CD14-positive monocyte (primary cell): ENCODE results near the gene UCHL1. TPM values are rescaled to one million over a fixed set of nuclear protein-coding genes. Genes with fewer than 3 reads are reported as not detected.

Experiments used
- DNase-seq, 3 donors: peaks; one replicate each; pipeline ENCODE4 v3.0.0-alpha.2; 2011 to 2022
- H2AFZ ChIP-seq: 2 replicates; pipeline ENCODE4 v1.6.0; 2012; ENCODE audit warnings: mild to moderate bottlenecking, low read depth, low read length, inconsistent platforms; ENCODE audit not compliant: insufficient read depth, poor library complexity, severe bottlenecking
- H3K27ac ChIP-seq, 2 donors: 1 replicate in 1 of 2; 2 replicates in 1 of 2; pipeline ENCODE4 v1.5.1; 2012 to 2013; ENCODE audit warnings: low read length in 2 of 2, control low read depth in 1 of 2, inconsistent platforms in 1 of 2, low read depth in 1 of 2, mild to moderate bottlenecking in 1 of 2
- H3K27me3 ChIP-seq, 2 donors: one replicate each; pipeline versions ENCODE4 v1.6.0 to v1.6.1; 2011 to 2013; ENCODE audit warnings: low read length in 2 of 2; ENCODE audit not compliant: control insufficient read depth in 2 of 2, insufficient read depth in 2 of 2
- H3K36me3 ChIP-seq, 2 donors: replicated peaks in 1 of 2; 1 replicate in 1 of 2; 2 replicates in 1 of 2; pipeline versions ENCODE4 v1.5.1 to v1.6.1; 2012 to 2013; ENCODE audit warnings: low read length in 2 of 2, control low read depth in 1 of 2, inconsistent platforms in 1 of 2, mild to moderate bottlenecking in 1 of 2; ENCODE audit not compliant: insufficient read depth in 2 of 2, control insufficient read depth in 1 of 2
- H3K4me1 ChIP-seq, 2 donors: 1 replicate in 1 of 2; 2 replicates in 1 of 2; pipeline versions ENCODE4 v1.5.1 to v1.6.1; 2012 to 2013; ENCODE audit warnings: low read length in 2 of 2, control low read depth in 1 of 2, inconsistent platforms in 1 of 2, mild to moderate bottlenecking in 1 of 2, moderate library complexity in 1 of 2; ENCODE audit not compliant: insufficient read depth in 2 of 2, control insufficient read depth in 1 of 2
- H3K4me2 ChIP-seq: replicated peaks from 2 replicates; pipeline ENCODE3; 2012; ENCODE audit warnings: low read length, moderate library complexity, mild to moderate bottlenecking; ENCODE audit not compliant: poor library complexity, severe bottlenecking; ENCODE audit errors: extremely low read depth
- H3K4me3 ChIP-seq, 3 experiments: fragments of 200-600 bp in 1 of 3; sonication (generic) in 1 of 3; replicated peaks in 1 of 3; 1 replicate in 2 of 3; 2 replicates in 1 of 3; pipeline ENCODE4 v1.5.1; 2011 to 2013; ENCODE audit warnings: low read length in 3 of 3, mild to moderate bottlenecking in 3 of 3, control low read depth in 2 of 3, low read depth in 2 of 3, inconsistent platforms in 1 of 3, moderate library complexity in 1 of 3
- H3K79me2 ChIP-seq: 2 replicates; pipeline ENCODE4 v1.6.0; 2012; ENCODE audit warnings: mild to moderate bottlenecking, control low read depth, inconsistent platforms, low read length, moderate library complexity; ENCODE audit not compliant: insufficient read depth
- H3K9ac ChIP-seq: 2 replicates; pipeline ENCODE4 v1.6.0; 2017; ENCODE audit warnings: low read length, mild to moderate bottlenecking; ENCODE audit not compliant: insufficient read depth, poor library complexity, severe bottlenecking
- H3K9me3 ChIP-seq, 2 donors: replicated peaks in 1 of 2; 1 replicate in 1 of 2; 2 replicates in 1 of 2; pipeline versions ENCODE4 v1.5.1 to v1.6.1; 2012 to 2013; ENCODE audit warnings: low read length in 2 of 2, control low read depth in 1 of 2; ENCODE audit not compliant: control insufficient read depth in 1 of 2, insufficient read depth in 1 of 2
- H4K20me1 ChIP-seq: 2 replicates; pipeline ENCODE4 v1.6.0; 2012; ENCODE audit warnings: mild to moderate bottlenecking, low read length, control low read depth, moderate library complexity; ENCODE audit not compliant: insufficient read depth
- H3K27ac Mint-ChIP-seq, 7 donors: one replicate each; pipeline ENCODE4 v1.8.0; 2020; ENCODE audit warnings: mild to moderate bottlenecking in 7 of 7, mixed read lengths in 7 of 7, moderate library complexity in 6 of 7, inconsistent platforms in 2 of 7
- H3K27me3 Mint-ChIP-seq, 3 donors: one replicate each; pipeline ENCODE4 v1.8.0; 2021 to 2022; ENCODE audit warnings: low read depth in 3 of 3, mild to moderate bottlenecking in 3 of 3, mixed read lengths in 3 of 3, moderate library complexity in 3 of 3, inconsistent platforms in 1 of 3
- H3K36me3 Mint-ChIP-seq, 2 donors: one replicate each; pipeline ENCODE4 v1.8.0; 2020; ENCODE audit warnings: mixed read lengths in 2 of 2, inconsistent platforms in 1 of 2, mild to moderate bottlenecking in 1 of 2
- H3K4me1 Mint-ChIP-seq: one replicate; pipeline ENCODE4 v1.8.0; 2020; ENCODE audit warnings: mild to moderate bottlenecking, mixed read lengths
- H3K4me3 Mint-ChIP-seq, 2 donors: one replicate each; pipeline ENCODE4 v1.8.0; 2020; ENCODE audit warnings: mild to moderate bottlenecking in 2 of 2, mixed read lengths in 2 of 2, moderate library complexity in 1 of 2
- H3K9me3 Mint-ChIP-seq, 7 donors: one replicate each; pipeline ENCODE4 v1.8.0; 2020 to 2022; ENCODE audit warnings: mixed read lengths in 7 of 7, mild to moderate bottlenecking in 6 of 7, moderate library complexity in 6 of 7, inconsistent platforms in 2 of 7
- CTCF ChIP-seq: fragments of 200-600 bp; IDR thresholded peaks from one replicate; pipeline ENCODE4 v1.8.0; 2022; ENCODE audit warnings: antibody characterized with exemption, mild to moderate bottlenecking
- WGBS: methylation state at CpG from one replicate; pipeline ENCODE4 v1.1.5; 2013; ENCODE audit warnings: missing lambda C conversion rate; ENCODE audit not compliant: insufficient coverage; 5-methylcytosine and 5-hydroxymethylcytosine counted together
- intact Hi-C, 2 donors: fragments of 100-400 bp; cut with micrococcal nuclease; formaldehyde crosslinking; loops; one replicate each; pipeline versions ENCODE4 v1.15.0 to v1.15.1; 2023
- polyA plus RNA-seq, 3 donors: library from polyadenylated mRNA; depleted of rRNA in 1 of 3; unstranded in 2 of 3; stranded (reverse) in 1 of 3; fragments of 300-500 nt in 2 of 3; fragments of >200 nt in 1 of 3; fragmentation: Illumina TruSeq in 2 of 3; gene quantifications; 1 replicate in 2 of 3; 2 replicates in 1 of 3; pipeline ENCODE4 v1.2.3, GENCODE V29; 2012 to 2021

Gene UCHL1
- polyA plus RNA-seq, 3 donors = not detected

GRCh38 chr4:41257257-41257901 is 651 bp downstream of the UCHL1 start:
- Histone ChIP-seq H3K4me2 (peak overlapping the region; percentile 80), H3K4me3 (peak overlapping the region in 1 of 3 experiments; percentile 71), H3K27me3 (peaks cover 41 to 56% of the 10 kb centered on the region in 2 donors), H2AFZ (peak overlapping the region; percentile 60), H3K36me3 (no peaks in the 10 kb centered on the region), H3K27ac (no peak overlapping the region), H3K9me3 (peaks cover 2 to 10% of the 10 kb centered on the region in 2 donors), H4K20me1 (no peaks in the 10 kb centered on the region), H3K79me2 (no peaks in the 10 kb centered on the region), H3K9ac (no peak overlapping the region), H3K4me1 (peaks cover 12 to 16% of the 10 kb centered on the region in 2 donors)
- under 1% methylated on average over 68 of the region's 69 CpGs for WGBS
- Mint-ChIP-seq H3K9me3 (peaks cover 0 to 7% (median 4%) of the 10 kb centered on the region in 7 donors), H3K36me3 (peaks cover 0 to 9% of the 10 kb centered on the region in 2 donors), H3K4me3 (peak overlapping the region; percentile 63 to 84), H3K27me3 (peaks cover 42 to 60% (median 54%) of the 10 kb centered on the region in 3 donors), H3K4me1 (peaks cover 14% of the 10 kb centered on the region), H3K27ac (peak overlapping the region in 1 of 7 donors; percentile 77)
- intact Hi-C loops = no loop called here
- TF ChIP-seq CTCF = no peak
- DNase-seq = peak; percentile 23 to 46 (median 24)

DNA sequence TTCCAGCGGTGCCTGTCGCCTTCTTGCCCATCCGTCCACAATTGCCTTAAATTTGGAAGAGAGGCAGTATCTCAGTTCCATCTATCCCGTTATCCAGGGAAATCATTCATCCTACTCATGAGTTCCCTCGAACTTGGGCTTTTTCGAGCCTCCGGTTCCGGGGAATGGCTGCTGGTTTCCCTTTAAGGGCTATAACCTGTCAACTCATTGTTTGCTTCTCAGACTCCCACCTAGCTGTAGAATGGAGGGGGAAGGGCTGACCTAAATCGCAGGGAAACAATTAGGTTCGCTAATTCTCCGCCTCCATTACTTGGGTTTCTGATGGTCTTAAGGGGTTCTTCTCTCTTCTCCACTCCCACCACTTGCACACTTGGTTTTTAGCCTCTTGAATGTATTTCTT is 1.2 kb downstream of the UCHL1 start:
- H3K4me1 ChIP-seq = peaks cover 12 to 16% of the 10 kb centered on the region in 2 donors
- intact Hi-C loops = no loop called here
- peaks cover 41 to 53% of the 10 kb centered on the region in 2 donors for H3K27me3 ChIP-seq
- H4K20me1 ChIP-seq = no peaks in the 10 kb centered on the region
- peaks cover 2 to 10% of the 10 kb centered on the region in 2 donors for H3K9me3 ChIP-seq
- H2AFZ ChIP-seq = no peak overlapping the region
- H3K36me3 Mint-ChIP-seq = peaks cover 0 to 9% of the 10 kb centered on the region in 2 donors
- peak overlapping the region in 1 of 7 donors; percentile 77 for H3K27ac Mint-ChIP-seq
- H3K4me3 ChIP-seq = peak overlapping the region in 1 of 3 experiments; percentile 71
- H3K36me3 ChIP-seq = no peaks in the 10 kb centered on the region
- no peak overlapping the region for H3K9ac ChIP-seq
- peaks cover 42 to 58% (median 54%) of the 10 kb centered on the region in 3 donors for H3K27me3 Mint-ChIP-seq
- H3K4me1 Mint-ChIP-seq = peaks cover 14% of the 10 kb centered on the region
- 7% methylated on average over 2 of the region's 11 CpGs for WGBS
- no peak overlapping the region for H3K27ac ChIP-seq
- peaks cover 0 to 6% (median 4%) of the 10 kb centered on the region in 7 donors for H3K9me3 Mint-ChIP-seq
- no peaks in the 10 kb centered on the region for H3K79me2 ChIP-seq
- no peak for DNase-seq
- no peak for TF ChIP-seq CTCF
- H3K4me2 ChIP-seq = peak overlapping the region; percentile 80
- H3K4me3 Mint-ChIP-seq = peak overlapping the region; percentile 63 to 84
